Hepatocyte (in vitro differentiated cells): ENCODE data around the gene KRTAP12-2. TPM values are rescaled to one million over a fixed set of nuclear protein-coding genes. Genes with fewer than 3 reads are reported as not detected.

Experiments used
- DNase-seq: peaks from one replicate; pipeline ENCODE4 v3.0.0-alpha.2; 2016; ENCODE audit warnings: low spot score
- H2AFZ ChIP-seq: fragments of 200-600 bp; sonication (generic); 2 replicates; pipeline ENCODE4 v1.6.0; 2016; ENCODE audit warnings: antibody characterized with exemption, mild to moderate bottlenecking
- H3K27ac ChIP-seq: fragments of 200-600 bp; sonication (generic); 2 replicates; pipeline ENCODE4 v1.5.1; 2016; ENCODE audit warnings: mild to moderate bottlenecking
- H3K27me3 ChIP-seq: fragments of 200-600 bp; sonication (generic); 2 replicates; pipeline ENCODE4 v1.6.1; 2016
- H3K36me3 ChIP-seq: fragments of 200-600 bp; sonication (generic); replicated peaks from 2 replicates; pipeline ENCODE4 v1.5.1; 2016; ENCODE audit warnings: low read depth; ENCODE audit not compliant: insufficient read depth
- H3K4me1 ChIP-seq: fragments of 200-600 bp; sonication (generic); 2 replicates; pipeline ENCODE4 v1.5.1; 2016; ENCODE audit warnings: mild to moderate bottlenecking, moderate library complexity; ENCODE audit not compliant: insufficient read depth
- H3K4me2 ChIP-seq: fragments of 200-600 bp; sonication (generic); 2 replicates; pipeline ENCODE4 v1.6.0; 2016
- H3K4me3 ChIP-seq: fragments of 200-600 bp; sonication (generic); 2 replicates; pipeline ENCODE4 v1.5.1; 2016; ENCODE audit warnings: mild to moderate bottlenecking
- H3K79me2 ChIP-seq: fragments of 200-600 bp; sonication (generic); 2 replicates; pipeline ENCODE4 v1.6.0; 2017; ENCODE audit warnings: mild to moderate bottlenecking
- H3K9me2 ChIP-seq: fragments of 200-600 bp; sonication (generic); replicated peaks from 2 replicates; pipeline ENCODE4 v1.6.0; 2017; ENCODE audit warnings: mild to moderate bottlenecking; ENCODE audit not compliant: insufficient read depth
- H3K9me3 ChIP-seq: fragments of 200-600 bp; sonication (generic); 2 replicates; pipeline ENCODE4 v1.5.1; 2016; ENCODE audit warnings: low read depth, mild to moderate bottlenecking
- H4K20me1 ChIP-seq: fragments of 200-600 bp; sonication (generic); 2 replicates; pipeline ENCODE4 v1.6.0; 2016; ENCODE audit warnings: mild to moderate bottlenecking; ENCODE audit not compliant: insufficient read depth, poor library complexity, severe bottlenecking
- CTCF ChIP-seq: fragments of 200-600 bp; sonication (generic); IDR thresholded peaks from 2 replicates; pipeline ENCODE4 v1.5.1; 2016; ENCODE audit warnings: antibody characterized with exemption, mild to moderate bottlenecking; ENCODE audit not compliant: poor library complexity
- EZH2 ChIP-seq: fragments of 200-600 bp; sonication (generic); IDR thresholded peaks from 2 replicates; pipeline ENCODE4 v1.6.1; 2016; ENCODE audit warnings: antibody characterized with exemption, mild to moderate bottlenecking, borderline replicate concordance
- EZH2phosphoT487 ChIP-seq: fragments of 200-600 bp; sonication (generic); IDR thresholded peaks from one replicate; pipeline ENCODE4 v1.6.1; 2018; ENCODE audit warnings: antibody characterized with exemption, mild to moderate bottlenecking, low read depth, moderate library complexity; ENCODE audit not compliant: unreplicated experiment, severe bottlenecking
- WGBS: methylation state at CpG from one replicate; pipeline ENCODE4 v1.1.6; 2016; ENCODE audit warnings: low lambda C conversion rate; ENCODE audit errors: missing lambda C conversion rate; 5-methylcytosine and 5-hydroxymethylcytosine counted together
- polyA plus RNA-seq: library from polyadenylated mRNA; unstranded; fragments of >200 nt; fragmentation: Nextera tagmentation; extraction: Ambion mirVana; gene quantifications from 2 replicates; pipeline ENCODE4 v1.2.1, GENCODE V29; 2016
- total RNA-seq: library from RNA; depleted of rRNA; stranded (reverse); fragments of >200 nt; gene quantifications from 2 replicates; pipeline ENCODE4 v1.2.3, GENCODE V29; 2014

The KRTAP12-2 gene
- total and polyA plus RNA-seq, 2 experiments from 2014 or later: not detected

GRCh38 chr21:44626673-44627143 is 40.0 kb downstream of the KRTAP12-2 start, which contains the start of gene KRTAP10-9:
TSS of gene KRTAP10-9 (plus strand) at chr21:44627093. CDS start at chr21:44627172, 79 bp downstream.
- no peak within 1 kb of the TSS for H3K4me3 ChIP-seq
- no peak within 1 kb of the TSS for H3K4me2 ChIP-seq
- no peak for DNase-seq
- H3K36me3 ChIP-seq: no peaks in the 10 kb centered on the region
- no peaks in the 10 kb centered on the region for H3K4me1 ChIP-seq
- H3K27ac ChIP-seq: no peak within 1 kb of the TSS
- H3K27me3 ChIP-seq: no peaks in the 10 kb centered on the region
- no peak within 1 kb of the TSS for H2AFZ ChIP-seq
- 78% methylated on average over 7 of the region's 7 CpGs for WGBS
- H3K79me2 ChIP-seq: no peaks in the 10 kb centered on the region
- H4K20me1 ChIP-seq: no peaks in the 10 kb centered on the region
- no peaks in the 10 kb centered on the region for H3K9me3 ChIP-seq
- no peak for TF ChIP-seq CTCF
- no peak for TF ChIP-seq EZH2
- no peaks in the 10 kb centered on the region for H3K9me2 ChIP-seq

- WGBS: 88% methylated on average over 9 of the region's 10 CpGs
- Histone ChIP-seq H3K36me3 (no peaks in the 10 kb centered on the region), H3K27me3 (no peaks in the 10 kb centered on the region), H3K9me2 (no peaks in the 10 kb centered on the region), H3K79me2 (no peaks in the 10 kb centered on the region), H3K4me1 (no peaks in the 10 kb centered on the region), H2AFZ (no peak overlapping the region), H3K4me2 (no peak overlapping the region), H3K27ac (no peak overlapping the region), H3K9me3 (no peaks in the 10 kb centered on the region), H3K4me3 (no peak overlapping the region), H4K20me1 (no peaks in the 10 kb centered on the region)
- TF ChIP-seq EZH2phosphoT487 (no peak), CTCF (no peak)
- no peak for DNase-seq
Measured at GRCh38 chr21:44626262-44626661, 40.5 kb downstream of the KRTAP12-2 start.

GRCh38 chr21:44625756-44626155 is 41.0 kb downstream of the KRTAP12-2 start:
- WGBS: 98% methylated on average over 7 of the region's 7 CpGs
- Histone ChIP-seq H4K20me1 (no peaks in the 10 kb centered on the region), H3K4me2 (no peak overlapping the region), H3K79me2 (no peaks in the 10 kb centered on the region), H3K9me2 (no peaks in the 10 kb centered on the region), H3K4me3 (no peak overlapping the region), H2AFZ (no peak overlapping the region), H3K4me1 (no peaks in the 10 kb centered on the region), H3K27ac (no peak overlapping the region), H3K27me3 (no peaks in the 10 kb centered on the region), H3K36me3 (no peaks in the 10 kb centered on the region), H3K9me3 (no peaks in the 10 kb centered on the region)
- TF ChIP-seq CTCF (no peak), EZH2phosphoT487 (no peak), EZH2 (no peak)
- no peak for DNase-seq

- Histone ChIP-seq H3K9me2 (no peaks in the 10 kb centered on the region), H3K27ac (no peak overlapping the region), H3K4me1 (no peaks in the 10 kb centered on the region), H3K79me2 (no peaks in the 10 kb centered on the region), H3K4me3 (no peak overlapping the region), H3K27me3 (no peaks in the 10 kb centered on the region), H3K9me3 (no peaks in the 10 kb centered on the region), H2AFZ (no peak overlapping the region), H4K20me1 (no peaks in the 10 kb centered on the region), H3K36me3 (no peaks in the 10 kb centered on the region), H3K4me2 (no peak overlapping the region)
- no peak for DNase-seq
- TF ChIP-seq CTCF (no peak), EZH2phosphoT487 (no peak), EZH2 (no peak)
Measured at GRCh38 chr21:44623575-44623974, 43.2 kb downstream of the KRTAP12-2 start.
